ENCODE results near the gene FAM174B.

DNA sequence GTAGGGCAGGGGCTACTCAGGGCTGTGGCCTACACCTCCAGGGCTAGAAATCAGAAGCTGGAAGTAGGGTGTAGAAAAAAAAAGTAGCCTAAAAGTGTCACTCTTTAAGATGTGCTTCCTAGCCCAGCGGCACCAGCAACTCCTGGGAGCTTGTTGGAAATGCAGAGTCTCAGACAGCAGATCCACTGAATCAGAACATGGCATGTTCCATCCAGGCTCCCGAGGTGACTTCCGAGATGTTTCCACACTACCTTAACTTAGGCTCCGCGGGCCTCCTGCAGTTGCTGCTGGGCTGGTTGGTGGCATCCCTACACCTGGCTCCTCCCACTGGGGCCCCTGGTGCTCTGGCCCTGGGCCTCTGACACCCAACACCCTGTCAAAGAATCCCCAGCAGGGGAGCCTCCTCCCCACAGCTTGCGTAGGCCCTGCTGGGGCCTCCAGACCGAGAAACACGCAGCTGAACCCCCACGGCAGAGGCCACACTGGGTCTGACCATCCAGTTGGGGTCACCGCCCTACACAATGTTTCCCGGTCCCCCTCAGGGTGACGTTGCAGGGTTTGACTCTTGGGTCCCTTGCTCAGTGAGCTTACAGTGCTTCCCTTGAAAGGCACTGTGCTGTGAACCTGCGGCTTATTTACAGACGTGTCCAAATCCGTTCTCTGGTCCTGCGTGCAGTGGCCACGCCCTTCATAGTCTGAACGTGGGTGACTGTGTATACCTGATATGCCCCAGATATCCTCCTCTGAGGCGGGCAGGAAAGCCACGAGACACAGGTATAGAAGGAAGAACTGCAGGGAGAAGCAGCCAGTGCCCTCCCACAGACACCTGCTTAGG is 46.5 kb downstream of the FAM174B start:
- TF ChIP-seq CTCF (IDR thresholded peaks at IDR 0.05) (no peak), POLR2A (IDR thresholded peaks at IDR 0.05) (no peak)

Measured in heart left ventricle (tissue), 13 donors.